Renal pelvis (tissue), 4 donors: ENCODE measurements around the gene PRKN. TPM values are rescaled to one million over a fixed set of nuclear protein-coding genes. Genes with fewer than 3 reads are reported as not detected.

Experiments used
- DNase-seq: peaks from one replicate; pipeline ENCODE4 v3.0.0-alpha.2; 2013
- polyA plus RNA-seq, 3 donors: library from polyadenylated mRNA; unstranded; fragments of 120-200 nt; gene quantifications; one replicate each; pipeline ENCODE4 v1.2.1, GENCODE V29; 2013; ENCODE audit not compliant: insufficient read length in 3 of 3

The PRKN gene
- polyA plus RNA-seq, 3 donors, result 8.0 to 12.0 (median 9.9) TPM

- no peak for DNase-seq
Measured at GRCh38 chr6:161736781-161737292, 990.7 kb downstream of the PRKN start.

- DNase-seq, result no peak
Measured at GRCh38 chr6:161736326-161736725, 991.2 kb downstream of the PRKN start.

- no peak for DNase-seq
Measured at GRCh38 chr6:161732594-161732993, 995.0 kb downstream of the PRKN start.

- DNase-seq, result no peak
Measured at GRCh38 chr6:161727083-161727833, 1000.3 kb downstream of the PRKN start.

- DNase-seq, result no peak
Measured at GRCh38 chr6:161722394-161722793, 1005.2 kb downstream of the PRKN start.

- DNase-seq, result no peak
Measured at GRCh38 chr6:161721511-161721910, 1006.1 kb downstream of the PRKN start.

GRCh38 chr6:161716176-161716575 lies 1011.4 kb downstream of the PRKN start:
- DNase-seq, result no peak

GRCh38 chr6:161711938-161712337 lies 1015.6 kb downstream of the PRKN start:
- no peak for DNase-seq

- no peak for DNase-seq
Measured at GRCh38 chr6:161711515-161711914, 1016.1 kb downstream of the PRKN start.

- no peak for DNase-seq
Measured at GRCh38 chr6:161710698-161711097, 1016.9 kb downstream of the PRKN start.

- no peak for DNase-seq
Measured at GRCh38 chr6:161701056-161701455, 1026.5 kb downstream of the PRKN start.

- DNase-seq, result no peak
Measured at GRCh38 chr6:161696801-161697200, 1030.8 kb downstream of the PRKN start.

GRCh38 chr6:161694995-161695394 lies 1032.6 kb downstream of the PRKN start:
- DNase-seq, result no peak

- DNase-seq, result no peak
Measured at GRCh38 chr6:161686655-161687054, 1040.9 kb downstream of the PRKN start.

GRCh38 chr6:161684731-161685475 lies 1042.7 kb downstream of the PRKN start:
- no peak for DNase-seq

- no peak for DNase-seq
Measured at GRCh38 chr6:161683400-161683799, 1044.2 kb downstream of the PRKN start.

- no peak for DNase-seq
Measured at GRCh38 chr6:161682982-161683381, 1044.6 kb downstream of the PRKN start.

GRCh38 chr6:161679980-161680538 lies 1047.5 kb downstream of the PRKN start:
- no peak for DNase-seq

GRCh38 chr6:161677188-161677587 lies 1050.4 kb downstream of the PRKN start:
- DNase-seq, result no peak

GRCh38 chr6:161676586-161676985 lies 1051.0 kb downstream of the PRKN start:
- DNase-seq, result no peak

GRCh38 chr6:161674930-161675682 lies 1052.5 kb downstream of the PRKN start:
- DNase-seq, result no peak

- DNase-seq, result no peak
Measured at GRCh38 chr6:161673026-161673425, 1054.5 kb downstream of the PRKN start.
